Stimulated activated CD4-positive, alpha-beta T cell treated with anti-CD3 and anti-CD28 coated beads, Interleukin-2, amount 100 ng/mL, for 4 hours (primary cell): ENCODE data around the gene KRTAP17-1.

Source experiments
- DNase-seq: peaks from one replicate; pipeline ENCODE4 v3.0.0-alpha.2; 2020; ENCODE audit warnings: low read depth

Gene KRTAP17-1

DNA sequence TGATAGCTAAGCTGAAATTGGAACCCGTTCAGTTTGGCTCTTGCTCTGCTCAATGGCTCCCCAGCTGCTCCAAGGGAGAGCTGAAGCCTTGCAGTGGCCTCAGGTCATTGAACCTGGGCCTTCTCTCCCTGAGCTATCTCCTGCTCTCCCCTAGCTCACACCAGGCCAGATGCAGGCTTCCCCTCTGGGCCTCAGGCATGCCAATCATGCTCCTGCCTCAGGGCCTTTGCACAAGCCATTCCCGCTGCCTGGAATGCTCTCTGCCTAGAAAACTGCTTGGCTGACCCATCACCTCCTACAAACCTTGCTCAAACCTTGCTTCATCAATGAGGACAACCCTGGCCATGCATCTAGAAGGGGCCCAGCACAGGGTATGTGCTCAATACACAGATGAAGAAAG is 16.7 kb upstream of the KRTAP17-1 start:
- DNase-seq = no peak

DNA sequence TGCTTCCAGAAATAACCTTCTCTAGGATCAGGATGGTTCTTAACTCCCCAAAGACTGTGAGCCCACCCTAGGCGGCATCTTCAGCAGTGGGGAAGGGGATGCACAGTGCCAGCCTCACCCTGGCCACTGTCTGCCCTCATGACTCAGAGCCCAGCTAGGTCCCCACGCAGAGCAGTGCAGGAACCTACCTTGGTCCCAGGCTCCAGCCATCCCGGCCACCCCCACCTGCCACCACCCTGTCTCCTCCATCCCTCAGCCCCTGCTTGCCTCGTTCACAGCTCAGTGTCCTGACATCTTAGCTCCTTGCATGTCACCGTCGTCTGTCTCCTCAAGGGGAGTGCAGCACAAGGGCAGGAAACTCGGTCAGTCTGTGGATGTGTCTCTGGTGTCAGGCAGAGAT is 16.1 kb upstream of the KRTAP17-1 start:
- no peak for DNase-seq

DNA sequence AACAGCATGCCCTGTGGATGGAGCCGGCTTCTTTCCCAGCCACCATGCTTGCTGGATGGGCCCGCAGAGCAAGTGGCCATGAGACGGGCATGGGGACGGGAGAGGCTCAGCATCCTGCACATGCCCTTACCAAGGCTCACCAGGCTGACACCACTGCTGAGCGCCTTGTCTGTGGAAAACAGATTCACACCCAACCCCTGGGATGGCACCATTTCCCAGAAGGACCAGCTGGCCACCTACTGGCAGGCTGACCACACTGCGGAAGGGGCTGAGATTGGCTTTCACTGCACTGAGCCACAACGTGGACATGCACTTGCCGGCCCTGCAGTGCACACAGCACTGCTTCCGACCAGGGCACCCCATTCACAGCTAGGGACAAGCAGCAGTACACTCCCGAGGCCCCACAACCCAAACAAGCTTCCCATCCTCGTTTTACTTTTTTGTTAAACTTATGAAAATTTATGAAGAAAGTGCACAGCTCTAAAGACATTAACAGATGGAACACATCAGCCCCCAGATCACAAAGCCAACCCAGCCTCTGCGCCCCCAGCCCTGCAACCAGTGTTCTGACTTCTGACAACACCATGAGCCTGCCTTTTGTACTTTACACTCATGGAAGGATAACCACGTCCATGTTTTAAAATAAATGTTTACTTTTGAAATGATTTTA is 13.9 kb upstream of the KRTAP17-1 start:
- no peak for DNase-seq

DNA sequence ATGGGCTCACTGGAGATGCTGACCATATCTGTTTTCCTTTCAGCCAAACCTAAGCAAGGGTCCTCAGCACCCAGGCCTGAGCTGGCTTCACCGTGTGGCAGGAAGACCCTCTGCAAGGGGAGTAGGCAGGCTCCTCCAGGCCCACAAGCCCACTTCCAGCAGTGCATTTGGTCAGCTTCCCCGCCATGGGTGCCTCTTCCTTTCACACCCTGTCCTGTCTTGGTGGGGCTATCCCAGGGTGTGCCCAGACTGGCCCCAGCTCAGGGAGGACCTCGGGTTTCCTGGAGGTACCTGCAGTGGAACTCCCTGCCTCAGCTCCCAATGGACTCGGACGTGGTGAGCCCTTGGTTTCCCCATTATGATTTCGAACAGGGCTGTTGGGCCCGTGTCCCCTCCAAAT is 12.7 kb upstream of the KRTAP17-1 start:
- no peak for DNase-seq

DNA sequence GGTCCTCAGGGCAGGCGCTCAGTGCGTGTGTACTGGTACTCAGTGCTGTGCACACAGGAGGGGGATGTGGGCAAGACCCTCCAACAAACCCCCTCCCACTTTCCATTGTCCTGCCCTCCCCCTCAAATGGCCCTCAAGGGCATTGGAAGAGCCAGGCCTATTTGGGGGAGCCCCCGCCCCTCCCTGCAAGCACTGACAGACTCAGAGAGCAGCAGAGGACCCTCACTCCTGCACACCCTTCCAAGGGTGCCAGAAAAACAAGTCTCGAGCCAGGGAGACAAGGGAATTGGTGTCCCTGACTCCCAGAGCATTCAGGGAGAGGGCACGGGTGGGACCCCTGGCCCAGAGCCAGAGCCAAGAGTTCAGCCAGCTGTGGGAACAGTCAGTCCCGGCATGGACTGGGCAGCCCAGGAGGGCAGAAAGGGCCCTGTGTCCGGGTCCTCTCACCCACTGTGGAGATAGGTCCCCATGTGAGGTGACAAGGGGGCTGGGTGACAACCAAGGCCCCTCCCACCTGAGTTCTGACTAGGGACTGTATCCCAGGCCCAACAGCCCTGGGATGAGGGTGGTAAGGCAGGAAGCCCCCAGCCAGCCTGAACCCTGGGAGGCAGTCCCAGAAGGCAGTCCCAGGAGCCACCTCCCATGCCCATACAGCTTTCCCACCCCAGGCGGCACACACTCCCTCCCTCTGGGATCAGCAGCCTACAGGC is 12.1 kb upstream of the KRTAP17-1 start:
- no peak for DNase-seq

DNA sequence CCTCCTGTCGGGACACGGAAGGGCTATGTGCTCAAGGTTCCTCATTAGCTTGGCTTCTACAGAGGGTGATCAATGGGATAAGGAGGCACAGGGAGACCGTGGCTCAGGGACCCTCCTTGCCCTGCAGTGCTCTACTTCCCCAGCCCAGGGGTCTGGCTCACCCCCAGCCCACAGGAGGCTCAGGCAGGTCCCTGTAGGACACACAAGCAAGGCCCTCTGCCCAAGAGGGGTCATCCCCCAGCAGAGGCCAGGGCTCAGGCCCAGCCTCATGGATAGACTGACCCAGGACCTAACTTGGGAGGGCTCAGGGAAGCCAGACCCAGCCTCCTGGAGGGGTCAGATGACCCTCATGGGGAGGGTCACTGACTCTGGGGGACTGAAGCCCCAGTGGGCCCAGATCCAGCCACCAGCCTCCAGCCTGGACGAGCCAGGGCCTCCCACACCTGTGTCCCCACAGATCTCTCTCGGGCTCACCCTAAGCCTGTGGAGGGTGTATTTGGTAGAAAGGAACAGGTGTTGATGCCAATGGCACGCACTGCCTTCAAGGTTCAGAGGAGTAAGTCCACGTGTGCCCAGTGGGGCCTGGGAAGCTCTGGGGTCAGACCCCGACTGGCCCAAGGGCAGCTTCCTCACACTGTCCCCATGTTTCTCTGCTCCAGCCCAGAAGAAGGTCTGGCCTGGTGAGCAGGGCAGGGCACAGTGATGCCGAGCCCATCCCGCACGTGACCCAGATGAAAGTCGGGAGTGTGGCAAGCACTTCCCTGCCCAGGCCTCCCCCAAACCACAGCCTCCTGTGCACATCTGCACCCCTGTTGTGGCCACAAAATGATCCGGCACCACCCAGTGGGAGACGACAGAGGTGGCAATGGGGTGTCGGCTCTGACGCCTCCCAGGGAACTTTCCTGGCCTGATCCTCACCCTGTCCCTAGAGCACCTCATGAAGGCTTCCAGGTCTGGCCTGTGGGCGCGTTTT is 10.9 kb upstream of the KRTAP17-1 start:
- DNase-seq = no peak

DNA sequence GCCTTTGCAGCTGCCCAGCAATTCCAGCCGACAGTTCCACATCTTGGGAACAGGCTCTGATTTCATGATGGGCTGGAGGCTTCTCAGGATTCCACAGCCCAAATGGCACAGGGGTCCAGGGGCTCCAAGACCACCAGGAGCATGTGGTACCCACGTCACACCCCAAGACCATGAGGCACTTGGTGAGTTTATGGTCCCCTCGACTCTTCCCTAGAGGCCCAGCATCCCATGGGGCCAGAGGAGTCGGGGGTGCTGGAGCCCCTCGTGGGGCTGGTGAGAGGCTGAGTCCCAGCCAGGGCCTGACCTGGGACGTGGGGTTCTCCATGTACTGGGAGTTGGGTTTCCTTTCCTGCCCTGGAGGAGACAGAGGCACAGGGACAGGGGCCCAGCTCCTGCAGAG is 10.1 kb upstream of the KRTAP17-1 start:
- no peak for DNase-seq

DNA sequence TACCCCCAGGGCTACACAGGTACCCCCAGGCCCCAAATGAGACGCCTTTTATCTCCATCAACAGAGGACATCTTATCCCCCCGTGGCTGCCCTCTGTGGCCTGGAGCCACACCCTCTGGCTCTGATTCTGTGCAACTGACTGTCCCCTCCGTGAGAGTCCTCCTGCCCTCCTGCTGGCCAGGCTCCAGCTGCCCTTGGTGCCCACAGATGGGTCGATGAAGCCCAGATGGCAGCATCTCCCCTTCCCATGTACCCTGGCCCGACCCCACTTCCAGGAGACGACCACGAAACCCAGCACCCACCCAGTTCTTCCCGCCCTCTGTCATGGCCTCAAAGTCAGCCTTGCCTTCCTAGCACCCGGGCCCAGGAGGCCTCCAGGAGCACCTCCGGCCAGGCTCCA is 9.6 kb upstream of the KRTAP17-1 start:
- no peak for DNase-seq

DNA sequence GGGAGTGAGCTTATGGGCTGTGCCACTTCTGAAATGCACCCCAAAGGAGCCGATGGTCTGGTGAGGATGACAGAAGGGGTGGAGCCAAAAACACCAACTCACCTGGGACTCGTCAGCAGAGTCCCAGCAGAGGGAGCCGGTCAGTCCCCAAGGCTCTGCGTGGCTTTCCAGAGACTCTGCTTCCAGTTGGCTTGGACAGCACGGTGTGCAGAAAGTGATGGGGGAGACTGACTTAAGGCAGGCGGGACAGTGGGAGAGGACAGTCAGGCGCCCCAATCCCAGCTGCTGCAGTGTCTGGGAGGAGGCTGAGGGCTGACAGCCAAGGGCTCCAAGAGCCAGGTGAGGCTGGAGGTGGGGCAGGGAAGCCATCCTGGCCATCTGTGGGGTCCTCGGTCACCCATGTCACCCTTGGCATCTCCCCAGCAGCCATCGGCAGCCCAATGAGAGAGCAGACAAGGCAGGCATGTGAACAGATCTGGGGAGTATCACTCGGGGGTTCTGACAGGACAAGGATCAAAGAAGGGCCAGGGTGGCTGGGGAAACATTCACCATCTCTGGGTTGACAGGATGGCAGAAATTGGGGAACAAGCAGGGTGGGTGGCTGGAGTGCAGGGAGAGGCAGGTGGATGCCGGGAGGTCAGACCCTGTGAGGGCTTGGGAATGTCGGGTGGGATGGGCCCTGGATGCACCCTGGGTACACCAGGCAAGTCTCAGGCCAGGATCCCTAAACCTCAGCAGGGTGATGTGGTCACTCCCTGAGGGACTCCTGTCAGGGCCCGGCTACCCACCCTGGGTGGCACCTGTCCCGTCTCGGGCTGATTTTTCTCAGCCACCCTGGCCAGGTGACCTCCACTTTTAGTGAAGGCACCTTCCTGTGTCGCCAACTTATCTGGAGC is 8.9 kb upstream of the KRTAP17-1 start:
- no peak for DNase-seq

DNA sequence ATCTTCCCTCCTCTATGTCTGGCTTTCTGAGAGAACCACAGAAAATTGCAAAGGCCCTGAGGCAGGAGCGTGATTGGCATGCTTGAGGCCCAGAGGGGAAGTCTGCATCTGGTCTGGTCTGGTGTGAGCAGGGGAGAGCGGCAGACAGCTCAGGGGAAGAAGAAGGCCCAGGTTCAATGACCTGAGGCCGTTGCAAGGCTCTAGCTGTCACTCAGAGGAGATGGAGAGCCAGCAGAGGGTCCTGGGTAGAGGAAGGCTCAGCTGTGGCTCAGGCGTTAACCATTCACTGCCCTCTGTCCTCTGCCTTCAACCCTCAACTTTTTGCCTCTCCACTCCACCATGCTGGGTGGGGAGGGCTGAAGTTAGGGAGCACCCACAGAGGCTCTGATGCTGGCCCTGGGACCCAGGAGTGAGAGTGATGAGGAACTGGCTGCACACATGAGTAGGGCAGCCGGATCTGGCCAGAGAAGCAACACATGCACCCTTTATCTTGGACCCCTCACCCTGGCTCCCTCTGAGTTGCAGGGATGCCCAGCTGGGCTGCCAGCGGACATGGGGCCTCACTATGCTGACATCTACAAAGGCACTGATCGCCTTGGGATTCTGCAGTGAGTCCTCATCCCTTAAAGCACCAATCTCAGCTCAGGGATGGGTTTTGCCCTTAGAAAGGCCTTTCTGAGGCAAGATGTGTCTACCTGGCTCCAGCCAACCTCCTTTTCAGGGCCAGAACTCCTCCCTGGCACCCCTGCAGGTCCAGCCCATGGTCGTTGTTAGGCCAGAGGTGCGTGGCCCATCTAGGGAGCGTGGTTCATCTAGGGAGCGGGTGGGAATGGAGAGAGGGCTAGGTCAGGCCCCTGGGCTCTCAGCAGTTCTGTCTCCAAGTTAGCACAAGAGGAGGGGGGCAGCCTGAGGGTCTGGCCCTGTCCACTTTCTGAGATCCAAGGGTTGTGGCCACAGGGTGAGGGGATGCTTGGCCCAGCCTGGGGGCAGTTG is 7.7 kb upstream of the KRTAP17-1 start:
- no peak for DNase-seq

DNA sequence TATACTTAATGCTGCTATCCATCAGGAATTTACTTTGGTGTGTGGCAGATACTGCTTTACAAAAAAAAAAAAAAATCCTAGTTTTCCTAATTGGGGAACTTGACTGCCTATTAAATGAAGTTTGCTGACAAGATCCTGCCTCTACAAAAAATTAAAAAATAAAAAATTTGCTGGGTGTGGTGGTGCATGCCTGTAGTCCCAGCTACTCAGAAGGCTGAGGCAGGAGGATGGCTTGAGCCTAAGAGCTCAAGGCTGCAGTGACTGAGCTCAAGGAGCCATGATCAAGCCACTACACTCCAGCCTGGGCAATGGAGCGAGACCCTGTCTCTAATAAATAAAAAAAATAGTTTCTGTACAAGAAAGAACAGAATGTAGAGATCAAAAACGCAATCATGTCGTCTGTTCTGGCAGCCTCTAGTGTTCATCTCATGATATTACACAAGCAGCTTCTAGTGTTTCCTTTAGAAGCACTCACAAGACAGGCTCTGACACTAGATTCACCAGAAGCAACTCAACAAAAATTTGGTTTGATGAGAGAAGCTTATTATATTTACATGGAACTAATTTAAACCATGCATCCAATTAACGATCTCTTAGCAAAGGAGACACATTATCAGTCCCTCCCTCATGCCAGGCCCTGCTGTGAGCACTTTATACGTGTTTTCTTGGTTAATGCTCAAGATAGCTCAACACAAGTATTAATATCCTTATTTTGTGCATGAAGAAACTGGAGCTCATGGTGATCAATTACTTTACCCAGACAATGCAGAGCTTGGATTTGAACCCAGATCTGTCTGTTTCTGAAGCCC is 6.8 kb upstream of the KRTAP17-1 start:
- no peak for DNase-seq

DNA sequence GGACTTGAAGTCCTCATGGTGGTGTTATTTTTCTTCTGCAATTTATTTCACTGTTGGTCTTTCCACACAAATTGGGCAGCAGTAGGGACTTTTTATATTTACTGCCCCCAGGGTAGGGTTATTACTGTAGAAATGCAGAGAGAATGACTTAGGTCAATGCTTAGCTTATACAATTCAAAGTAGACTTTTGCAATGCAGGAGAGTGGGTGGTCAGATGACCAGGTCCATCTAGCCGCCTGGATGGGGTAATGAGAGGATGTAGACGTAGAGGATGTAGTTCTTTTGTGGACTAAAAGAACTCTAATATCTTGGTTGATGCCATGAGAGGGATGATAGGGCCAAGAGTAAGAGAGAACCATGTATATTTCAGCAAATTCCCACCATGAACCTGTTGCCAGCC is 2.7 kb upstream of the KRTAP17-1 start:
- DNase-seq = no peak

DNA sequence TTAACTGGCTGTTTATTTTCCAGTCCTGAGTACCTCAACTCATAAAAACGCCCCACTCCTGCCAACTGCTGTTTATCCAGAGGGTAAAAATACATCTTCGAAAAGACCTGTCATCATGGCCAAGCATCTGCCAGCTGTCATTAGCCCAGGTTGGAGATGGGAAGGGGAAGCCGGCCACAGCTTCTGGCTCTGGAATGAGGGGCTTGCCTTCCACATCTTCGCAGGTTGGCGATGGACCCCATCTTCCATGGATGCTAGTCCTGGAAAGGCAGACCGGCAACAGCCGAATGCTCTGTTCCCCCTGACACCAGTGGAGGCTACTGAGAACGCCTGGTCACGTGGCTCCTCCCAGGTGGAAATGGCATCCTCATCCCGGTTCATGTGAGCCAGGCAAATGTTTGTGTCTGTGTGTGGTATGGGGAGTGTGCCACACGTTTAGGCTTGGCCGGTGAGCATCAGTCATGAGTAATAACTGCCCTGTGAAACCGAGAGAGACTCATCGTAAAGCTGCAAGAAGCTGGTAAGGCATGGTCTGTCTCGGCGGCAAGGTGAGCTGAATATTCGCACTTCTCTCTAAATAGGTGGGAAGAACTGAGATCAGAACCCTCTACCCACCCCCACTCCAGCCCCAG is 420 bp upstream of the KRTAP17-1 start:
- no peak for DNase-seq

DNA sequence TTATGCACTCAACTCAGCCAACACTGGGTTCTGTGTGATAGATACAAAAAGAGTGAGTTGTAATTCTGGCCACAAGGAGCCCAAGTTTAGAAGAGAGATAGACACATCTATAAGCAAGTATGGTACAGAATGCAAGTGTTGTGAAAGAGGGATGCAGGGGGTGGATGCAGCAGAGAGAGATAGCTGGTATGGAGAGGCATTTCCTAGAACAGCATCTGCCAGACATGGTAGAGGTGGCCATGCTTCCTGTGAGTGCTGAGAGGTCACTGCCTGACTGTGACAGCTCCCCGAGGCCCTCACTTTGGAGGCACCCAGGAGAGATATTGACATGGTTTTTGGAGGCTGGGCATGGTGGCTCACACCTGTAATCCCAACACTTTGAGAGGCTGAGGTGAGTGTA is 4.4 kb downstream of the KRTAP17-1 start:
- no peak for DNase-seq

DNA sequence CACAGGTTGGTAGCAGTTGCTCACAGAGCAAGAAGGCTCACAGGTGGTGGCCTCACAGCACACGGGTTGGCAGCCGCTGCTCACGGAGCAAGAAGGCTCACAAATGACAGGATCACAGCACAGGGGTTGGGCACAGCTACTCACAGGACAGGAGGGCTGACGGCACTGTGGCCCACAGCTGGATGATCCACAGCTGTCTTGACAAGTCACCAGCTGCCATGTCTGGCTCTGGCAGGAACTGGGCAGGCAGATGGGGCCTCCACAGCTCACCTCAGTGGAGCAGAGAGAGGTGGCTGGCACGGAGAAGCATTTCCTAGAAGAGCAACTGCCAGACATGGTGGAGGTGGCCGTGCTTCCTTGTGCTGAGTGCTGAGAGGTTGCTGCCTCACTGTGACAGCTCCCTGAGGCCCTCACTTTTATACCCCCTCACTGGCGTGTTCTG is 6.6 kb downstream of the KRTAP17-1 start, which contains the start of gene KRTAP16-1:
TSS of gene KRTAP16-1 (minus strand) at position 392 of the 442 bp plus-strand sequence. CDS start at position 336, 56 bp downstream.
- peak; percentile 15 for DNase-seq

DNA sequence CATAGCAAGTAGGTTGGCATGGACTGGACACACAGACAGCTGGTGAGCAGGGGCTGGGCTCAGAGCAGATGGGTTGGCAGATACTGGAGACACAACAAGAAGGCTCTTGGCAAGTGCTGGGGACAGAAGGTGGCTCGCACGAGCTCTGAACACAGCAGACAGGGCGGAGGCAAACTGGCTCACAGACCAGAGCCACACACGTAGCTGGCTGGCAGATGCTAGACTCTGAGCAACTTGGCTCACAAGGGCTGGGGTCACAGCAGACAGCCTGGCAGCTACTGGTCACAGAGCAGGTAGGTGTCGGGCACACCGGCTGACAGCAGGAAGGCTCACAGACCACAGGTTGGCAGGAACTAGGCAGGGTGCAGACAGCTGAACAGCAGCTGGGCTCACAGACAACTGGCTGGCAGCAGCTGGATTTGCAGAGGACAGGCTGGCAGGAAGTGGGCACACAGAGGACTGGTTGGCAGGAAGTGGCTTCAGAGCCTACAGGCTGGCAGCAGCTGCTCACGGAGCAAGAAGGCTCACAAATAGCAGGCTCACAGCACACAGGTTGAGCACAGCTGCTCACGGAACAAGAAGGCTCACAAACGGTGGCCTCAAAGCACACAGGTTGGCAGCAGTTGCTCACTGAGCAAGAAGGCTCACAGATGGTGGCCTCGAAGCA is 7.1 kb downstream of the KRTAP17-1 start:
- peak; percentile 36 for DNase-seq

DNA sequence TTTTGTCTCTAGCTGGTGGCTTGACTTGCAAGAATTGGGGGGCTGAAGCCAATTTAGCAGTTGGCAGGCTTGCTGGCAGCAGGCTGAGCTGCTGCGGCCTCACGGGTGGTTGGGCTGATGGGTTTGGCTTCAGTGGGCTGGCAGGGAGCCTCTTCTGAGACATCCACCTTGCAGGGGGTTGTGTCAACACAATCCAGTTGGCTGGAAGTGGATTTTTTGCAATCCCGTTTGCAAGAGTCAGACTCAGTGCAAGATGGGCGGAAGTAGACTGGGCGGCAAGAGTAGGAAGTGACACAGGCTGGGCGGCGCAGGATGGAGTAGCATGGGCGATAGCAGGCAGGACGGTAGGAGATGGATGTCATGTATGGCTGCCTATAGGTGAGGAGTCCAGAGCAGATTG is 7.9 kb downstream of the KRTAP17-1 start:
- no peak for DNase-seq

DNA sequence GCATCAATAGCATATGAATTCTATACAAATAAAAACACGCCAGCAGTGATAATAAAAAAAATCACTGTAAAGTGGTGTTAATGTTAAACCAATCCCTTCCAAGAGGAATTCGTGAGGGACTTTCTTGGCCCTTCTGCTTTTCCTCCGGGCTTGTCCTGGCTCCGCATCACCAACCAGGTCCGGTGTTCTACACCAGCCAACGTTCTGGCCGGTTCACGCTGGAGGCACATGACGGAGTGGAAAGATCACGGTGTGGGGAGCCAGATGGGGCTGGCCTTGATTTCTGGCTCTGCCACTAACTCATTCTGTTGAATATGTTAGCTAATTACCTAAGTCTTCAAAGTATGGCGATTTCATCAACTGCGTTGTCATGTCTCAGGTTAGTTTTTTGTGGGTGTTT is 11.4 kb downstream of the KRTAP17-1 start:
- DNase-seq = no peak
